HG03103 (cell line): ENCODE measurements around the gene NT5DC1.
A peak's percentile ranks its signal among the peaks of the same experiment; 100 is the strongest.

Source experiments
- ATAC-seq: cut with Tn5 transposase; IDR thresholded peaks from one replicate; pipeline ENCODE4 v1.9.1; 2021; ENCODE audit warnings: low read depth; ENCODE audit not compliant: unreplicated experiment

Gene NT5DC1

DNA sequence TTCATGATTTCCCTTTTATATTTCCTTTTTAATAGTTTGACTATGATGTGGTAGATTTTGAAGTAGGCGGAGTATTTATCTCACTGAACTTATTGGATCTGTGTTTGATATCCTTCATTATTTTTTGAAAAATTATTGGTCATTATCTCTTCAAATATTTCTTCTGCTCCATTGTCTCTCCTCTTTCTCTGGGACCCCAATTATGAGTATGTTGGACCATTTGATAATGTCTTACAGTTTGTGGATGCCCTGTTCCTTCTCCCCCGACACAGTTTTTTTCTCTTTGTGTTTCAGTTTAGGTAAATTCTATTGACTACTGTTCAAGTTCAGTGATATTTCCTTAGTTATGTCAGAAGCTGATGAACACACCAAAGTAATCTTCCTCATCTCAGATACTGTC lies 74.7 kb downstream of the NT5DC1 start:
- no peak for ATAC-seq

DNA sequence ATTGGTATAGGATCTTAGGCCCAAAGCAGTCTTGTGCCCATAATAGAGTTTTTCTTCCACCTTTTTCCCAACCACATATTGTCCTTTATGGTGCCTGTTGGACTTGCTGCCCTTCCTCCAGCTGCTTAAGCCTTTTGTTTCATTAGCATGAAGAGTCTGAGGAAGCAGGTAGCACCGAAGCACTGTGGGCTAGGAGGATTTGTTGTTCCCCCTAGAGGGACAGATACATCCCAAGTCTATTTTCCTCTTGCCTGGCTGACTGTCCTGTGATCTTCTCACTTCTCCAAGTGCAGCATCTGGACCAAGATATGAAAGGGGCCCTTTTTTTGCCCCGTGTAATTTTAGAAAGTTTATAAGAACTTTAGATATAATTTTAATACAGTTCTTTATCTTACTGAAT lies 75.9 kb downstream of the NT5DC1 start:
- ATAC-seq: no peak

DNA sequence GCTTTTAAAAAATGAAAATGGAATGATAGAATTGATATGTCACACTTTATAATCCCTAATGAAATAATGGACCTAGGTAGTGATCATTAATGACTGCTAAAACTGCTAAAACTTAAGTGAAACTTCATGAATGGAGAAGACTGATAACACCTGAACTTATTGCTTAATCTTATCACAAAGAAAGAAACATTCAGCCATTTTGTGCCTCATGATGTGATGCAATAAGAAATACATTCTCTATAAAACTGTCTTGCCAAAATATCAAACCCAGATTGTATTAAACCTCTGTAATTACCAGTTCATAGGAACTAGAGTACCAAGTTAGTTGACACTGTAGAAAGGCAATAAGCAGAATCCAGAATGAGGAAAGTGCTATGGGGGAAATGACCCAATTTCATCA lies 79.7 kb downstream of the NT5DC1 start:
- no peak for ATAC-seq

DNA sequence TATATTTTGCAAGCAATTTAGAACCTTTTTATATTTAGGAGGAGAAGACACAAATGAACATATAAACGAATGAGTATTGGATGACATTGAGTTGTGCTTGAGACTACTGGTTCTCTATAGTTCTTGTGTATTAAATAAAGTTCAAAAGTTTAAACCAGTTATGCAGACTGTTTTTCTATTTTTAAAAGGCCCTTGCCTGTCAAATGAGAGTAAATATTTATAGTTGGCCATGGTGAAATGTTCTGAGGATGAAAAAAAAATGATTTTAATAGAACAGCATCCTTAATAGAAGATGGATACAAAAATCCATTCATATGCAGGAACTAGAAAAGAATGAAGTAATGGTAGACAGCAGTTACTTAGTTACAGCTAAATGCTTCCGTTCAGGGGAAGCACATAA lies 88.8 kb downstream of the NT5DC1 start:
- no peak for ATAC-seq

DNA sequence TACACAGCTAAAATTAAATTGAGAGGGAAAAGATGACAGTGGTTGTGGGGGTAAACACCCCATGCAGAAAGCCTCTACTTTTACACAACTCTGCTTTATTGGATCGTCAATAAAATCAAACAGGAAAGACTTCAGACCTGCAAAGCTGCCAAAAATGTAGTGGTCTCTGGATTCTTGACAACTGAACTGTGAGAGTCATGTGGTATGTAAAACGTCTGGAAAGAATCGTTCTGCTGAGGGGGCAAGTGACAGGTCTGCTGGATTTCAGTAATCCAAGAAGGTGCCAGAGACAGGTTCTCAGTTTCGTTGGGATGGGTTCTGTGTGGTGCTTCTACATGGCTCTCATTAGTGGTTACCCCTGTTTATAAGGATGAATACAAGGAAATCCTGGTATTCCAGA lies 89.9 kb downstream of the NT5DC1 start:
- ATAC-seq: no peak

DNA sequence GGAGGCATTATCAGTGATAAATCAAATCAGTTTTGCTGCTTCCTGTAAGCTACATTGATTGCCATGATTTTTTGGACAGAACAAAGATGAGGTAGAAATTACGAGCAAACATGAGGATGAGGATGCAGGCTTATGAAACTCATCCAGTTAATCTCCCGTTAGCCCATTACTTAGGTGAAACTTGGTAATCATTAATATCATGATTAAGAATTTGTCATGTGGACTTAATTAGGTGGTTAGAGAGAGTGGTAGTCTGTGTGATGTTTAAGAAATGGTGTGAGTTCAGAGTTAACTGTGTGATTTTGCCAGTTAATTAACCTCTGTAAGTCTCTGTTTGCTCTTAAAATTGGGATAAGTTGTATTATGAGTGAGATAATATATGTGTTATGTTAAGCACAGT lies 91.2 kb downstream of the NT5DC1 start:
- no peak for ATAC-seq

DNA sequence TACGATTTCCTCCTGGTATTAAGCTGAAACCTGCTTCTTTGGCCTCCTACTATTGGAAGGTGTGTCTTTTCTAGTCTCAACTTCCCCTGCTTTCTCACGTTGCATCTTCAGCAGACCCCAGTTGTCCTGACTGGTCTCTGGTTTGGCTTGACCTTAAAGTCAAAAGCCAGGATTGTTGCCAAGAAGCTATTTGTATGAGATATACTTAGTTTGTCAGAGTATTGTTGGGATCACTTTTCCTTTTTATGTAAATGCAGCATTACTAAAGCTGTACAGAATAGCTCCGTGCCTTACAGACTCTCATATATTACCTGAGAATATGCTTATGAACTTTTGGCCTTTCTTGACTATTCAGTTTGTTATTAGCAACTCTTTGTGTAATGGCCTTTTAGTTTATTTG lies 92.1 kb downstream of the NT5DC1 start:
- no peak for ATAC-seq

DNA sequence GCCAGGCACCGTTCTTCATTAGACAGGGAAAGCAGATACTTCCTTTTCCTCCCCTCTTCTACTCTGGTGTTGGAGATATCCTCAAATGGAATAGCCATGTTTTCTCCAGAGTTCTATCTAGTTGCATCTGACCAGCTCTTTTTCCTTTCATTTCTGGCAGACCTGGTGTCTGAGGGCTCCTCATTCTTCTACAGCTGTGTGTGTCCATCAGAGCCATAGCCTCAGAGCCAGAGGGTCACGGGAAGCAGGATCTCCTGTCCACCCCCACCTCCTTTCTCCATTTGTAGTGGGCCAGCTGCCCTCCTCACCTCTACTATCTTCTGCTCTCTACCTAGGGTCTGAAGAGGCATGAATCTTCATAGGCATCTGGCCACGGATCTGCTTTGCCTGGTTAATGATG lies 96.2 kb downstream of the NT5DC1 start:
- no peak for ATAC-seq

DNA sequence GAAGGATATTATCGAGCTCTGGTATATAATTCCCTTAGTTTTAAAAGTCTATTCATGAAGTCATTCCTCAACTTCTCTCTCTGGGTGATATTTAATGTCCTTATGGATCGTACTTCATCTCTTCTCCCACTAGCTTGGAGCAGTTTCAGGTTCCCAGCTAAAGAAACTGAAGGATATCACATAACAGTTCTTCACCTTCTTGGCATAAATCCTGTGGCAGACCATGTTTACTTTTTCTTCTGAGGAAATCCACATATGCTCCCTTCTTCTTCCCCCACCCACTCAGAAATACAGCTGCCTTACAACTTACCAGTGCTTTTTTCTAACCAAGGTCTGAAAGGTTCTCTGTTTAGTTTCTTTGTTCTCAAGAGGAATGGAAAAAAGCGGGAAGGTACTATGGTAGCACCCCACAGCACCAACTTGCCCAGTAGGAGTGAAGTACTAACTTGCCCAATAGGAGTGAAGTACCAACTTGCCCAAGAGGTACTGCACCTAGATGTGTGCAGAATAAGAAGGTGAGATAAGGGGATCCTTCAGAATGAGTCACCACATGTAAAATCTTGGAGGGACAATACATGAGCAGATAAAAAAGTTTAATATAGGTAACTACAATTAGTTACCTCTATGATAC lies 100.1 kb downstream of the NT5DC1 start:
- no peak for ATAC-seq

DNA sequence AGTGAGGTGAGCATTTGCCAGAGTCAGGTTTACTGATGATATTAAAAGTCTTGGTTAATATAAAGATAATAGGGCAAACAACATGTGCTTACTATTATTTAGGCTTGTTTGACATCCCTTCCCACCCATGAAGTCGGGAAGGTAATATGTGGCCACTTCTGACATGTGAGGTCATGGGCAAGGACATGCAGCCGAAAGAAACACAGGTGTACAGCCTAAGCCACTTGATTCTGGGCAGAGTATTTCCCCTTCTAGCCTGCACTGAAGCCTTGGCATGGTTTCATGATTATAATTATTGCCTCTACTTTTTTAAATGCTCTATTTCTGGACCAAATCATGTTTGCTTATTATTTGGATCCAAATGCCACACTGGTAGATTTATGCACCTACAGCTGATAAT lies 100.9 kb downstream of the NT5DC1 start:
- no peak for ATAC-seq

DNA sequence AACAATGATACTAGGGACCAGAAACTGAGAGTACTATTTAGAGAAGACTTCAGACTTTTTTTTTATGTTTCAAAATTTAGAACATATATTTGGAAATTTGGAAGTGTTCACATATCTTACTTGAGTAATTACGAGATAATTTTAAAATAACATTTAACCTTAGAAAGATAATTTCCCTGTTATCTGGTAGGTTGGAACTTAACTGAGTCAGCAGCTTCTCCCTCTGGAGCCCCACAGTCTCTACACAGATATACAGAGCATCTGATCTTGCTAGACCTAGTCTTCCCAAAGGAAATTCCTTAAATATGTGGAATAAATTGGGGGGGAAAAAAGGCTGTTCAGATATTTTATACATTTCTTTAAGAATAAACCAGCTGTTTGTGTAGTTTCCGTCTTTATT lies 104.6 kb downstream of the NT5DC1 start:
- no peak for ATAC-seq

DNA sequence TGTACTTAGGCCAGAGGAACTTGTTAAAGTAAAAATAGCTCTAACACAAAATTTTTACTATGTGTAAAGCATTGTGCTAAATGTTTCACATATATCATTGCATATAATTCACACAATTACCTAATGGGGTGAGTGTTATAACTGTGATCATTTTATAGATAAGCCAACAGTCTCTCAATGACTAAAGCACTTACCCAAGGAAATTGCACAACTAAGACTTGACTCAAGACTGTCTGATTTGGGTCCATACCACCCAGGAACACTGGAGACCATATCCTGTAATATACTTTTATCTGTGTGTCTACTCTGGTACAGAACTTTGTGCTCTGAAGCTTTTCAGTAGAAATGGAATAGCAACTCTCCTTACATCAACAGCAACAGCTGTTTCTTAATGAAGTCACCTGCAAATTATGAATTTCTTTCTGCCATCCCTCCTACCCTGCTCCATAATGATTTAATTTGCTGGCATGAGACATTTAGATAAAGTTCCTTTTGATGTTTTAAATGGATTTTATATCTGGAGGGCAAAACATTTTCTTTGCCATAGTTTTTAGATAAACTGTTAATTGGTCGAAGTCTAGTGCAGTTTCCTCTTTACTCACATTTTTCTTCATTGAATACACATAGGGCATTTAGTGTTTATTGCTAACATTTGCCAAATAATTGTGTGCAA lies 105.7 kb downstream of the NT5DC1 start:
- ATAC-seq: no peak

DNA sequence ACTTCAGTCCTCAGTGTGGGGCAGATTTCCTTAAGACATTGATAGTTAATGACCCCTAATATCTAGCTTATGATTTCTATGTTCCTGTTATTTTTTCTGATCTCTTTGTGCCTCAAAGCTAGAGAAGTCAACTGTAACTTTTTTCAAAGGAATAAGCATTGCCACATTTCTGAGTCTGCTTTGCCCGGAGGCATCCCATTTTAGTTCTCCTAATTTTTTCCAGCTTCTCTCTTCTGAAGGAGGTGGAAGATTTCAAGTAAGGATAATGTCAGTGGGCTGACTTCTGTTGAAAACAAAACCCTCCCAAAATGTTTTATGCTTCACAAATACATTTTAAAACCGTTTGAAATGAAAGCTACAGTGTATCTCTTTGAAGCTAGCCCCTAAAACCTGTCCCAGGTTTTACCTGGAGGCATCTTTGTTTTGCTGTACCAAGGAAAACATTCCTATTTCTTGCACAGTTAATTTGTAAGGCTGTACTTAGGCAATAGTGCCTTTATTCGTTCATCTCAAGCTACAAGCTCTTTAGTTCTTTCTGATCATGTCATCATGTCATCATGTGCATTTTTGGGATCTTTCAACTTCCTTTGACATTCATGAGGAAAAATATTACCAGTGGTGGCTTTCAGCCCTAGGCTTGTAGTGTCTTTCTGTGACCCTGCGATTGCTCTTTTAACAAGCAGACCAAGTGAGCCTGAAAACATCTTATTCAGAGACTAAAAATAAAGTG lies 107.6 kb downstream of the NT5DC1 start:
- ATAC-seq: no peak

DNA sequence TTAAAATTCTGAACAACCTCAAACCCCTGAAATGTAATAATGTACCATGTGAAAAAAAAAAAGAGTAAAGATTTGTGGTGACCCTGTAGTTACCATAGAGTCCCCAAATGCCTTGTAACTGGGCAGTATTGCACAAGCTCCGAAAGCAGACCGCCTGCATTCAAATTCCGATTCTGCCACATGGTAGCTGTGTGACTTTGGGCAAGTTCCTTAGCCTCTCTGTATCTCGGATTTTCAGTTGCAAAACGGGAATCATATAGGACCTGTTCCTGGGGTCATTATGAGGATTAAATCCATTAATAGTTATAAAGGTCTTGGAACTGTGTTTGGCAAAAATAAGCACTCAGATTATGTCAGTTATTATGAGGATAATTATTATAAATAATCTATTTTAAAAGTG lies 109.7 kb downstream of the NT5DC1 start:
- ATAC-seq: no peak

DNA sequence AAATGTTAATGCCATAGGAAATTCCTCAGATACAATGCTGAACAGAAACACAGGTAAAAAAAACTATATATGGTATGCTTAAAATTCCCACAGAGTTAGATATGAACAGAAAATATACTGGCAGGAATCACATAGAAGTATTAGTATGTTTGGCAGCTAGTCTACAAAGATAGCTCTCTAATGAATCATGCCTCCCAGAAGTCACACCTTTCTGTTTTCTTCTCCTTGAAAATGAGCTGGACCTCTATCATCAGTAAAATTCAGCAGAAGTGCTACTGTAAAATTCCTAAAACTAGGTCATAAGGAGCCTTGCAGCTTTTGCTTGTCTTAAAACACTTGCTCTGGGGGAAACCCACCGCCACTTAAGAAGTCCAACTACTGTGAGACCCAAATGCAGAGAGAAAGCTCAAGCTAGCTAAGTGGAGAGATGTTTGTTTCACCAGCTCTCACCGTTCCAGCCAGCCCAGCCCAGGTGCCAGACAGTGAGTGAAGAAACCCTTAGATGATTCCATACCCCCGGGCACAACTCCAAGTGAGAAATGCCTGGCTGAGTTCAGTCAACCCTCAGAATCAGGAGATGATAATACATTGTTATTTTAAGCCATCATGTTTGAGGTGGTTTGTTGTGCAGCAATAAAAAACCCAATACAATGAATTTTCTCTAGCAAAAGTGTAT lies 110.2 kb downstream of the NT5DC1 start:
- no peak for ATAC-seq

DNA sequence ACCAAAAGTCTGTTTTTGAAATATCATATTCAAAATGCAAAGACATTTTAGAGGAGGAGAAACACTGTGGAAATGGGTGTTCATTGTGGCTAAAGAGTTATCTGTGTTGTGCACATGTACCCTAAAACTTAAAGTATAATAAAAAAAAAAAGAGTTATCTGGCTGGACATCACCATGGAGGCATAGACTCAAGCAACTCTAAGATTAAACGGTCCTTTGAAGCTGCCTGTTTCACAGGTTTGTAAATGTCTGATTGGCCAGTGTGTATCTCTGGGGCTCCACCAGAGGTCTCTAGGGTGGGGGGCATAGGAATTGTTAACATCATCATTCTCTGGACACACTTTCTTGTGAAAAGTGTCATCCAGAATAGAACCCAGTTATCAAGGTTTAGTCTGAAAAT lies 114.0 kb downstream of the NT5DC1 start:
- ATAC-seq: no peak

DNA sequence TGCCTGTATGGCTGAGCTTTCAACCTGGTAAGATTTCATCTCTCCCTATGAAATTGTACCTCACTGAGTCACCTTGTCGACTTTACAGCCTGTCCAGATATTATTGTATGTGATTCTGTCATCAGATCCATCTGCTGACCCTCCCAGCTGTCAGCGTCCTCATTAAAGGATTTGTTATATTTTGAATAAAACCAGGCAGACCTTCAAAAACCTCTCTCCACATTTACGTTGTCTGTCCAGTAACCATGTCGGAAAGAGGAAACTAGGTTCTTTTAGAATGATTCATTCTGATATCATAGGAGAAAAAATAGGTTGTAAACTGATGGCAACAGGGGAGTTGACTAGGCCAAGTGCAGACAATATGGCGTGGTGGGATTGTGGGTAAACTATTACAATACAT lies 114.8 kb downstream of the NT5DC1 start:
- no peak for ATAC-seq

DNA sequence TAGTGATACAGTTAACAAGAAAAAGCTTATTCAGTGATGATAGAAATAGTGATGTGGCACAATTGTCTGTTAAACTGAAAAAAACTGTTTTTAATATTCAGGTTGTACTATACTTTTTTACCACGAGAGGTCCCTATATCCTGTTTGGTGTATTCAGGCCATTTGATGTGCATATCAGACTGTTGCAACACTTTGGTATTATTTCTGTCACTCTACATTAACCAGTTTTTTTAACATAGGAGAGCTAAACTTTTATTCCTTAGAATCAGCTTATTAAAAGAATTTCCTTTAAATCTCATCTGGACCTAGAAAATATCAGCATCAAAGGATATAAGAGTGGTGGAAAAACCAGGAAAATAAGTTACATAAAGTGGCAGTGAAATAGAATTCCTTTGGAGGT lies 116.4 kb downstream of the NT5DC1 start:
- peak; percentile 53 for ATAC-seq

DNA sequence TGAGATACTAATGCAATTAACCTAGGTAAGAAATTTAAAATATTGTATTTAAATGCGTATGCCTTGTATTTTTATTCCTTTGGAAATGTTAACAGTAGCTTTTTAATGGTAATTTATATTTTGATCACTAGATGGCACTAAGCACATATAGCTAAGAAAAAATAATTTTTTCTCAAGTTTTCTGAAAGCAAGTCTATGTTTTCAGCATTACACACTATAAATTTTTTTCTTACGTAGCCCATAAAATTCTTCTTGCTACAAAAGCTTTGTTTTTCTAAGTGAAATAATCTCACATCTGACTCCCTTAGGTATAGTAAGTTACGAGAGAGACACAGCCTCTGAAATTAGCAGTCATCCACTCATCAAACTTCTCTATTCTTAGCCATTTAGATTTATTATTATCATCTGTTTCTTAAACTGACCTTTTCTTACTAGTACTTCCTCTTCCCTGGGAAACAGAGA lies 117.5 kb downstream of the NT5DC1 start:
- no peak for ATAC-seq

DNA sequence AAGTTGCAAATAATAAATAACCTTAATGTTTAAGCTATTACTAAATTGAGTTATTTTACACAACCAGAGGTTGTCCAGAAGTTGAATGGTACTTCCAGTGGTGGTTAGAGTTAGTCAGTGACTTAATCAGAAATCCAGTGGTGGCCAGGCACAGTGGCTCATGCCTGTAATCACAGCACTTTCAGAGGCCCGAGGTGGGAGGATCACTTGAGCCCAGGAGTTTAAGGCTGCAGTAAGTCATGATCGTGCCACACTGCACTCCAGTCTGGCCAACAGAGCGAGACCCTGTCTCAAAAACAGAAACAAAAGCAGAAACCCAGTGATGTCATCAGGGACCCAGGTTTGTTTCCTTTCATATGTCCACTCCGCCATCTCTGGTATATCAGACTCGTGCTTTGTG lies 118.2 kb downstream of the NT5DC1 start:
- no peak for ATAC-seq

DNA sequence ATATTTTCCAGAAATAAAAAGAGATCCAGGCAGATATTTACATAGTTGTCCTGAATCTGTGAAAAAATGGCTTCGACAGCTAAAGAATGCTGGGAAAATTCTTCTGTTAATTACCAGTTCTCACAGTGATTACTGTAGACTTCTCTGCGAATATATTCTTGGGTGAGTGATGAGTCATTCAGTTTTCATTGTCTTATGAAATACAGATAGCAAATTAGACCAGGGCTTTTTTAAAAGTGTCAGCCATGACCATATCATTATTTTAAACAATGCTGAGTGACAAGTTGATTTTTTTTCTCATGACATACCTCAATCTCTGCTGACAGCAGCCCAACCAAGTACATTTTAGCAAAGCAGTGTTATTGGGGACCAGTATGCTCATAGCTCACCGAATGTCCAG lies 120.4 kb downstream of the NT5DC1 start:
- no peak for ATAC-seq
